GM21723 (cell line): Measurements from ENCODE around the gene PDGFB.

Source experiments
- ATAC-seq: cut with Tn5 transposase; IDR thresholded peaks from one replicate; pipeline ENCODE4 v1.9.1; 2021; ENCODE audit warnings: mild to moderate bottlenecking, moderate library complexity; ENCODE audit not compliant: unreplicated experiment

PDGFB gene

DNA sequence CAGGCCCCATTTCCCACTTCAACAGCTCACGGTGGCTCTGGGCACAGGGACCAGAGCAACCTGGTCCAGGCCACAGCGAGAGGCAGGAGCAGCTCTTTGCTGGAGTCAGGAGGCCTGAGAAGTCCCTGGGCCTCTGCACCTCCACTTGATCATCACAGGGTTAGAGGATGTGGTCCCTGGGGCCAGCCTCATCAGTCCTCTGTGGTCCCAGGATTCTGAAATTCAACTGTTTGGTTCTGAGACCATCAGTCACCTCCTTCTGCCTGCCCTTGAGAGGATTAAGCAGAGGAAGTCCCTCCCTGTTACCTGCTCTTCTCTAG lies 67.4 kb downstream of the PDGFB start:
- ATAC-seq: no peak

DNA sequence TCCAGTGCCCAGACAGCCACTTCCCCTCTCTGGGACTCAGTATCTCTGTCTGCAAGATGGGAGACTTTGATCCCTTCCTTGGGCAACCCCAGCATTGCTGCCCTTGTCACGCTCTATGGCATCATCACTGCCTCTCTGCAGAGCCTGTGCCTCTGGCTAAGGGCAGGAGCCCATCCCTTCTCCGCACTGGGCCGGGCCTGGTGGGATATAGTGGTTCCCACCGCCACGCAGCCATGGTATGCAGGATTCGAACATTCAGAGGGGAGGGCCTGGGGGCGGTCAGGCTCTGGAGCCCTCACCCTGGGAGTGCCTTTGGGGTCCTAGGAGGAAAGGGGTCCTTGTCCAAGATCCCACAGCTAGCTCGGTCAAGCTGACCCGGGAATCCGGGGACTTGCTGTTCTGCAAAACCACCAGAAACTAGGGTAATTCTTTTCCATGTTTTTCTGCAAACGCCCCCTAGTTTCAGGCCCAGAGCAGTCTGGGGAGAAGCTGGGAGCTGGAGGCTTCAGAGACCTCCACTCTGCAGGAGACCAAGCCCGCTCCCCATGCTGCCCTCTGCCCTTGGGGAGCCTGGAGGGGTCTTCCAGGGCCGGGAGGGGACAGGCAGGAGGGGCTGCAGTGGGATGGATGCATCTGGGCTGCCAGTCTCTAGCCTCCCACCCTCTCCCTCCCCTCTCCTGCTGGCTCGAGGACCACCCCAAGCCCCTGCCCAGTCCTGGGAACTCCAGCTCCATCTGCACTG lies 67.9 kb downstream of the PDGFB start:
- no peak for ATAC-seq

DNA sequence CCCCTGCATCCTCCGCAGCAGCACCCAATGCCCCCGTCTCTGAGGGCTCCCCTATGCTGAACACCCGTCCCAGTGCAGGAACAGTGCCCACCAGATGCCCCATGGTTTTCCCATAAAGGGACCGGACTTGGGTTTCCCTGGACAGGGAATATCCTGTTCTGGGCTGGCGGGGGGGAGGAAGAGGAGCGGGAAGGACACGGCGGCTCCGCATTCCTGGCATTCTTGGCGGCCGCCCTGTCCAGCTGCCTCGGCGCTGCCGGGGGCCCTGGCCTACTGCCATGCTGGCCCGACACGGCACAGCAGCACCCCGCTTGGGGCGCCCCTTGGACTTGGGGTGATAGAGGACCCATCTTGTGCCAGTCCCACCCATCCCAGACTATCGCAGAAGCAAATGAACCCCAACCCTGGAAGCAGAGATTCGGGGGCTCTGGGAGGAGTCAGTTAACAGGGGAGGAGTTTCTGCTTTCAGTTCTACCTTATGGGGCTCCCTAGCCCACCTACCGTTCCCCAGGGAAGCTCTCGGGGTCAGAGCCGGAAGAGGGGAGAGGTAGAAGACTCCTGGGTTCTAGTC lies 68.6 kb downstream of the PDGFB start:
- ATAC-seq: no peak

DNA sequence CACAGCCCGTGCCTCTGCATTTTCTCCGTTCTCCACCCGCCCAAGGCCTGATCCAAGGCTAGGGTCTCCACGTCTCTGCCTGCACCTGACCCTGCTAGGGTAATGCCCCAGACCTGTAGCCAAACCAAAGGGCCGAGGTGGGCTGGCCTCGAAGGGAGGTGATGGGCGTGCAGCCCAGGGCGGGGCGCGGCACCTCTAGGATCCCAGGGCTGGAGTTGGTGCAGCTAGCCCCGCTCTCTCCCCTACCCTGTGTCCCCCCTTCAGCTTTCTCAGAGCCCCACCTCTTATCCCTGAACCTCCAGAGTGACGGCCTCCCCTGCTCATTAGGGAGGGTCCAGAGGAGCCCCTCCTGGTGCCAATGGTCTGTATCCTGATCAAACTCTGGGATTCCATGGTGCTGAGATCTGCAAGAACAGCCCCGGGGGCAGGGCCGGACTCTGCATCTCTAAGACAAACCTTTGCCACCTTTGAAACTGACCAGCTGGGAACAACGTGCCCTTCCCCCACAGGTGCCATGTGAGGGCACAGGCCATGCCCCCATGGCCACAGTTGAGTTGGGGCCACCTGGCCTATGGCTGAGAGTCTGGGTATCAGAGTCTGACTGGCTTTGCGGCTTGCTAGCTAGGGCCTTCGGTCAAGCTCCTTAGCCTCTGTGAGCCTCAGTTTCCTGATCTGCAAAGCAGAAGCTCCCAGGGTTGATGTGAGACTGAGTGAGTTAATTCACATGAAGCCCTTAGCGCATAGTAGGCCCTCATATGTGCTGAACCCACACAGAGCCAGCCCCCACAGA lies 69.2 kb downstream of the PDGFB start:
- no peak for ATAC-seq

DNA sequence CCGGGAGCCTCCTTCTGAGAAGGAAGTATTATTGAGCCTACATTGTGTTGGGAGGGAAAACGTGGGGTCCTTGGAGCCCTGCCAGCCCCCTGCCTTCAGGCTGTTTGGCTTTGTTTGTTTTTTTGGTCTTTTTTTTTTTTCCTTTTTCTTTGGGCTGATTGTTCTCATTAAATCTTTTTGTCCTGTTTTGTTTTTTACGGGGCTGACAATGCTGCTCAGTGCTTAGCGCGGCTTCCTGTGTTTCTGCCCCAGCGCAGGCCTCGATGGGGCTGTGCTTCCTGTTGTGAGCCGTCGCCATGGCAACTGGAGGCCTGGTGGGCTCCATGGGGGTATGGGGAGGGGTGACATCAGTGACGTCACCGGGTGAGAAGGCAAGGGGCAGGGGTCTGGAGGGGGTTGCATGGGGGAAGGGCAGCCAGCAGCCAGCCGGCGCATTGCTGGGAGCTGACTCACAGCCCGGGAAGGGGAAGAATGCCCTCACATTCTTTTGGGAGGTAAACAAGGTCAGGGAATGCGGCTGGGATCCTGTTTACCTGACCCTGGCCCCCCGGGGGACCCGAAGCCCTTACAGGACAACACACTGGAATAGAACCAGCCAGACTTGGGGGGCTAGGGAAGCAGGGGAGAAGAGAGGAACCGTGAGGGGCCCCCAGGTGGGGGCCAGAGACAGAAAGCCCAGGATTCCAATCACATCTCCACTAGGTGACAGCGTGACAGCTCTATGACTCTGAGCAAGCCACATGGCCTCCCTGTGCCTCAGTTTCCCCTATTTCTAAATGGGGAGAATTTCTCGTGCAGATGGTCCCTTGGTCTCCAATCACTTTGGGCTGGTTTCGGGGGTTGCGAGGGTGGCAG lies 70.1 kb downstream of the PDGFB start:
- ATAC-seq: no peak

DNA sequence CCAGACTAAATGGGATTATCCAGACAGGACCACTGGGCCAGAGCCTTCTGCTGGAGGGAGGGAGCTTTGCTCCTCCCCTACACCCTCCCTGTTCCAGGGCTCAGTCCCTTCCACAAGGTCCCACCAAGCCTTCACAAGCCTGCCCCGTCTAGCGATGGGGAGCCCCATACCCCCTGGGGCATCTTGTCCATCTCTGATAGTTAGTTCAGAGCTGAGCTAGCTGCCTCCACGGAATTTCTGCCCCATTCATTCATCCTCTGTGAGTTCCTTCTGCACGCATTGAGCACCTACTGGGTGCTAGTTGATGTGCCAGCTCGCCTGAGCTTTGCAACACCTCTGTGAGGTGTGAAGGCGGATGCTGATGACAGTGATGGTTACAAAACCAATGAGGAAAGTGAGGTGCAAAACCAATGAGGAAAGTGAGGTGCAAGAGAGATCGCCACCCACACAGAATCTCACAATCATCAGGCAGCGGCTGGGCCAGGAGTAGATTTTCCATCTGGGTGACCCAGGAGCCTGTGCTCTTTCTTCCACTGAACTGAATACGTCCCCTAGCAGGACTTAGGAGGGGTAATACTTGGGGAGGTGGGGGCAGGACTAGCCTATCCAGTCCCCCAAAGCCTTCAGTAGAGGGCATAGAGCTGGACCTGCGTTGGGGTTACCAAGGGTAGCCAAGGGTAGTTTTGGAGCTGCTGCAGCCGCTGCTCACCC lies 70.8 kb downstream of the PDGFB start:
- no peak for ATAC-seq
